GM21723 (cell line): ENCODE results near the gene SYT8.

ENCODE experiments used
- ATAC-seq: cut with Tn5 transposase; IDR thresholded peaks from one replicate; pipeline ENCODE4 v1.9.1; 2021; ENCODE audit warnings: mild to moderate bottlenecking, moderate library complexity; ENCODE audit not compliant: unreplicated experiment

SYT8 gene

GRCh38 chr11:1857064-1857463, 22.3 kb downstream of the SYT8 start:
- no peak for ATAC-seq

- no peak for ATAC-seq
Observed at GRCh38 chr11:1858154-1858553, 23.4 kb downstream of the SYT8 start.

- ATAC-seq, result no peak
Observed at GRCh38 chr11:1858576-1858975, 23.8 kb downstream of the SYT8 start.

GRCh38 chr11:1859004-1859403, 24.2 kb downstream of the SYT8 start:
- ATAC-seq, result no peak

GRCh38 chr11:1860108-1860507, 25.3 kb downstream of the SYT8 start:
- ATAC-seq, result no peak

GRCh38 chr11:1861435-1862411, 26.9 kb downstream of the SYT8 start:
- no peak for ATAC-seq

GRCh38 chr11:1862588-1863351, 28.0 kb downstream of the SYT8 start:
- ATAC-seq, result no peak

GRCh38 chr11:1863352-1864216, 28.8 kb downstream of the SYT8 start:
- ATAC-seq, result no peak

GRCh38 chr11:1864231-1864630, 29.4 kb downstream of the SYT8 start:
- ATAC-seq, result no peak

- no peak for ATAC-seq
Observed at GRCh38 chr11:1864831-1865665, 30.3 kb downstream of the SYT8 start.

- no peak for ATAC-seq
Observed at GRCh38 chr11:1866226-1866625, 31.4 kb downstream of the SYT8 start.

GRCh38 chr11:1866776-1867175, 32.0 kb downstream of the SYT8 start:
- no peak for ATAC-seq

- no peak for ATAC-seq
Observed at GRCh38 chr11:1867381-1867780, 32.6 kb downstream of the SYT8 start.

- ATAC-seq, result no peak
Observed at GRCh38 chr11:1868056-1868635, 33.4 kb downstream of the SYT8 start.

GRCh38 chr11:1868636-1869291, 34.0 kb downstream of the SYT8 start:
- no peak for ATAC-seq

- no peak for ATAC-seq
Observed at GRCh38 chr11:1869427-1870325, 34.9 kb downstream of the SYT8 start.

- ATAC-seq, result no peak
Observed at GRCh38 chr11:1870326-1870696, 35.5 kb downstream of the SYT8 start.
